CD14-positive monocyte (primary cell): ENCODE results near the gene ERCC6. TPM values are rescaled to one million over a fixed set of nuclear protein-coding genes. Genes with fewer than 3 reads are reported as not detected.

Experiments
- DNase-seq, 3 donors: peaks; one replicate each; pipeline ENCODE4 v3.0.0-alpha.2; 2011 to 2022
- H2AFZ ChIP-seq: 2 replicates; pipeline ENCODE4 v1.6.0; 2012; ENCODE audit warnings: mild to moderate bottlenecking, low read depth, low read length, inconsistent platforms; ENCODE audit not compliant: insufficient read depth, poor library complexity, severe bottlenecking
- H3K27ac ChIP-seq, 2 donors: 1 replicate in 1 of 2; 2 replicates in 1 of 2; pipeline ENCODE4 v1.5.1; 2012 to 2013; ENCODE audit warnings: low read length in 2 of 2, control low read depth in 1 of 2, inconsistent platforms in 1 of 2, low read depth in 1 of 2, mild to moderate bottlenecking in 1 of 2
- H3K27me3 ChIP-seq, 2 donors: one replicate each; pipeline versions ENCODE4 v1.6.0 to v1.6.1; 2011 to 2013; ENCODE audit warnings: low read length in 2 of 2; ENCODE audit not compliant: control insufficient read depth in 2 of 2, insufficient read depth in 2 of 2
- H3K36me3 ChIP-seq, 2 donors: replicated peaks in 1 of 2; 1 replicate in 1 of 2; 2 replicates in 1 of 2; pipeline versions ENCODE4 v1.5.1 to v1.6.1; 2012 to 2013; ENCODE audit warnings: low read length in 2 of 2, control low read depth in 1 of 2, inconsistent platforms in 1 of 2, mild to moderate bottlenecking in 1 of 2; ENCODE audit not compliant: insufficient read depth in 2 of 2, control insufficient read depth in 1 of 2
- H3K4me1 ChIP-seq, 2 donors: 1 replicate in 1 of 2; 2 replicates in 1 of 2; pipeline versions ENCODE4 v1.5.1 to v1.6.1; 2012 to 2013; ENCODE audit warnings: low read length in 2 of 2, control low read depth in 1 of 2, inconsistent platforms in 1 of 2, mild to moderate bottlenecking in 1 of 2, moderate library complexity in 1 of 2; ENCODE audit not compliant: insufficient read depth in 2 of 2, control insufficient read depth in 1 of 2
- H3K4me2 ChIP-seq: replicated peaks from 2 replicates; pipeline ENCODE3; 2012; ENCODE audit warnings: low read length, moderate library complexity, mild to moderate bottlenecking; ENCODE audit not compliant: poor library complexity, severe bottlenecking; ENCODE audit errors: extremely low read depth
- H3K4me3 ChIP-seq, 3 experiments: fragments of 200-600 bp in 1 of 3; sonication (generic) in 1 of 3; replicated peaks in 1 of 3; 1 replicate in 2 of 3; 2 replicates in 1 of 3; pipeline ENCODE4 v1.5.1; 2011 to 2013; ENCODE audit warnings: low read length in 3 of 3, mild to moderate bottlenecking in 3 of 3, control low read depth in 2 of 3, low read depth in 2 of 3, inconsistent platforms in 1 of 3, moderate library complexity in 1 of 3
- H3K79me2 ChIP-seq: 2 replicates; pipeline ENCODE4 v1.6.0; 2012; ENCODE audit warnings: mild to moderate bottlenecking, control low read depth, inconsistent platforms, low read length, moderate library complexity; ENCODE audit not compliant: insufficient read depth
- H3K9ac ChIP-seq: 2 replicates; pipeline ENCODE4 v1.6.0; 2017; ENCODE audit warnings: low read length, mild to moderate bottlenecking; ENCODE audit not compliant: insufficient read depth, poor library complexity, severe bottlenecking
- H3K9me3 ChIP-seq, 2 donors: replicated peaks in 1 of 2; 1 replicate in 1 of 2; 2 replicates in 1 of 2; pipeline versions ENCODE4 v1.5.1 to v1.6.1; 2012 to 2013; ENCODE audit warnings: low read length in 2 of 2, control low read depth in 1 of 2; ENCODE audit not compliant: control insufficient read depth in 1 of 2, insufficient read depth in 1 of 2
- H4K20me1 ChIP-seq: 2 replicates; pipeline ENCODE4 v1.6.0; 2012; ENCODE audit warnings: mild to moderate bottlenecking, low read length, control low read depth, moderate library complexity; ENCODE audit not compliant: insufficient read depth
- H3K27ac Mint-ChIP-seq, 7 donors: one replicate each; pipeline ENCODE4 v1.8.0; 2020; ENCODE audit warnings: mild to moderate bottlenecking in 7 of 7, mixed read lengths in 7 of 7, moderate library complexity in 6 of 7, inconsistent platforms in 2 of 7
- H3K27me3 Mint-ChIP-seq, 3 donors: one replicate each; pipeline ENCODE4 v1.8.0; 2021 to 2022; ENCODE audit warnings: low read depth in 3 of 3, mild to moderate bottlenecking in 3 of 3, mixed read lengths in 3 of 3, moderate library complexity in 3 of 3, inconsistent platforms in 1 of 3
- H3K36me3 Mint-ChIP-seq, 2 donors: one replicate each; pipeline ENCODE4 v1.8.0; 2020; ENCODE audit warnings: mixed read lengths in 2 of 2, inconsistent platforms in 1 of 2, mild to moderate bottlenecking in 1 of 2
- H3K4me1 Mint-ChIP-seq: one replicate; pipeline ENCODE4 v1.8.0; 2020; ENCODE audit warnings: mild to moderate bottlenecking, mixed read lengths
- H3K4me3 Mint-ChIP-seq, 2 donors: one replicate each; pipeline ENCODE4 v1.8.0; 2020; ENCODE audit warnings: mild to moderate bottlenecking in 2 of 2, mixed read lengths in 2 of 2, moderate library complexity in 1 of 2
- H3K9me3 Mint-ChIP-seq, 7 donors: one replicate each; pipeline ENCODE4 v1.8.0; 2020 to 2022; ENCODE audit warnings: mixed read lengths in 7 of 7, mild to moderate bottlenecking in 6 of 7, moderate library complexity in 6 of 7, inconsistent platforms in 2 of 7
- CTCF ChIP-seq: fragments of 200-600 bp; IDR thresholded peaks from one replicate; pipeline ENCODE4 v1.8.0; 2022; ENCODE audit warnings: antibody characterized with exemption, mild to moderate bottlenecking
- WGBS: methylation state at CpG from one replicate; pipeline ENCODE4 v1.1.5; 2013; ENCODE audit warnings: missing lambda C conversion rate; ENCODE audit not compliant: insufficient coverage; 5-methylcytosine and 5-hydroxymethylcytosine counted together
- intact Hi-C, 2 donors: fragments of 100-400 bp; cut with micrococcal nuclease; formaldehyde crosslinking; loops; one replicate each; pipeline versions ENCODE4 v1.15.0 to v1.15.1; 2023
- polyA plus RNA-seq, 3 donors: library from polyadenylated mRNA; depleted of rRNA in 1 of 3; unstranded in 2 of 3; stranded (reverse) in 1 of 3; fragments of 300-500 nt in 2 of 3; fragments of >200 nt in 1 of 3; fragmentation: Illumina TruSeq in 2 of 3; gene quantifications; 1 replicate in 2 of 3; 2 replicates in 1 of 3; pipeline ENCODE4 v1.2.3, GENCODE V29; 2012 to 2021

ERCC6 gene
- polyA plus RNA-seq, 3 donors, result 5.4 to 6.2 (median 6.0) TPM

- Histone ChIP-seq H3K27ac (no peak overlapping the region), H3K27me3 (no peaks in the 10 kb centered on the region), H3K4me2 (no peak overlapping the region), H4K20me1 (peaks cover 9% of the 10 kb centered on the region), H3K36me3 (peaks cover 36 to 76% of the 10 kb centered on the region in 2 donors), H2AFZ (no peak overlapping the region), H3K9me3 (no peaks in the 10 kb centered on the region), H3K4me3 (no peak overlapping the region), H3K9ac (no peak overlapping the region), H3K79me2 (no peaks in the 10 kb centered on the region), H3K4me1 (no peaks in the 10 kb centered on the region)
- H3K27me3 Mint-ChIP-seq, result peaks cover 0 to 2% (median 0%) of the 10 kb centered on the region in 3 donors
- no peak for TF ChIP-seq CTCF
- peaks cover 9% of the 10 kb centered on the region for H3K4me1 Mint-ChIP-seq
- no peak for DNase-seq
- intact Hi-C loops, result no loop called here
- no peak overlapping the region for H3K27ac Mint-ChIP-seq
- no peaks in the 10 kb centered on the region for H3K9me3 Mint-ChIP-seq
- WGBS, result 90% methylated on average over 2 of the region's 8 CpGs
- H3K36me3 Mint-ChIP-seq, result peaks cover 55 to 59% of the 10 kb centered on the region in 2 donors
- H3K4me3 Mint-ChIP-seq, result no peak overlapping the region
Observed at GRCh38 chr10:49520122-49520775, 18.7 kb downstream of the ERCC6 start.

- intact Hi-C loops, result loop anchor here (5.0 kb wide), 2 partner anchors 537 to 542 kb away; no protein-coding TSS in a partner anchor
- H3K4me3 Mint-ChIP-seq, result no peak overlapping the region
- H3K9ac ChIP-seq, result no peak overlapping the region
- H3K9me3 ChIP-seq, result no peaks in the 10 kb centered on the region
- H3K4me1 ChIP-seq, result no peaks in the 10 kb centered on the region
- peaks cover 9% of the 10 kb centered on the region for H4K20me1 ChIP-seq
- H3K27me3 Mint-ChIP-seq, result peaks cover 0 to 2% (median 0%) of the 10 kb centered on the region in 3 donors
- H3K27ac Mint-ChIP-seq, result no peak overlapping the region
- no peak overlapping the region for H3K27ac ChIP-seq
- no peak overlapping the region for H2AFZ ChIP-seq
- peaks cover 9% of the 10 kb centered on the region for H3K4me1 Mint-ChIP-seq
- no peaks in the 10 kb centered on the region for H3K79me2 ChIP-seq
- no peaks in the 10 kb centered on the region for H3K9me3 Mint-ChIP-seq
- 81% methylated on average over 2 of the region's 2 CpGs for WGBS
- no peak for TF ChIP-seq CTCF
- no peaks in the 10 kb centered on the region for H3K27me3 ChIP-seq
- no peak overlapping the region for H3K4me2 ChIP-seq
- no peak for DNase-seq
- H3K36me3 ChIP-seq, result peaks cover 39 to 72% of the 10 kb centered on the region in 2 donors
- H3K36me3 Mint-ChIP-seq, result peaks cover 55 to 56% of the 10 kb centered on the region in 2 donors
- no peak overlapping the region for H3K4me3 ChIP-seq
Observed at GRCh38 chr10:49519717-49520116, 19.2 kb downstream of the ERCC6 start.
